HepG2 (cell line): ENCODE results near the gene FAM181A. TPM values are rescaled to one million over a fixed set of nuclear protein-coding genes. Genes with fewer than 3 reads are reported as not detected.

Experiments used
- CENPT ChIP-seq: sonication (generic); formaldehyde crosslinking; IDR thresholded peaks from 2 replicates; pipeline ENCODE4 v1.8.0; 2022; ENCODE audit warnings: low read depth, mild to moderate bottlenecking, moderate library complexity, missing genetic modification reagents
- EHMT2 ChIP-seq: fragments of 200-600 bp; sonication (generic); IDR thresholded peaks from 2 replicates; pipeline ENCODE4 v1.7.0; 2017; ENCODE audit warnings: antibody characterized with exemption, low read depth, low read length, borderline replicate concordance
- PRPF4 ChIP-seq: fragments of 200-400 bp; formaldehyde crosslinking; IDR thresholded peaks from 2 replicates; pipeline ENCODE4 v1.6.1; 2016; ENCODE audit warnings: low read length, low read depth; ENCODE audit not compliant: poor library complexity, severe bottlenecking
- ZFX ChIP-seq: sonication (generic); formaldehyde crosslinking; IDR thresholded peaks from 2 replicates; pipeline ENCODE4 v1.4.0; 2020; ENCODE audit warnings: mild to moderate bottlenecking, low read depth, missing genetic modification reagents, moderate library complexity
- ZNF143 ChIP-seq: sonication (generic); formaldehyde crosslinking; IDR thresholded peaks from 2 replicates; pipeline ENCODE4 v1.4.0; 2020; ENCODE audit warnings: missing genetic modification reagents
- ZNF343 ChIP-seq: sonication (generic); formaldehyde crosslinking; IDR thresholded peaks from 2 replicates; pipeline ENCODE4 v1.4.0; 2020; ENCODE audit warnings: mild to moderate bottlenecking, missing genetic modification reagents
- ZNF501 ChIP-seq: sonication (generic); formaldehyde crosslinking; IDR thresholded peaks from 2 replicates; pipeline ENCODE4 v1.5.1; 2020; ENCODE audit warnings: mild to moderate bottlenecking, moderate library complexity, missing genetic modification reagents
- ZNF674 ChIP-seq: sonication (generic); formaldehyde crosslinking; IDR thresholded peaks from 2 replicates; pipeline ENCODE4 v1.5.0; 2020; ENCODE audit warnings: low read depth, mild to moderate bottlenecking, missing genetic modification reagents
- polyA plus RNA-seq, 8 experiments: library from polyadenylated mRNA; depleted of rRNA in 3 of 8; stranded (reverse) in 7 of 8; unstranded in 1 of 8; fragments of >200 nt; fragmentation: Illumina TruSeq in 4 of 8; extraction: Trizol in 4 of 8; gene quantifications; 2 replicates each; pipeline versions ENCODE4 v1.2.1 to v1.2.3, GENCODE V29; 2011 to 2016; ENCODE audit warnings: low read depth in 4 of 8, missing spikeins in 1 of 8, mixed read lengths in 1 of 8; ENCODE audit not compliant: insufficient read depth in 1 of 8
- total RNA-seq, 5 experiments: library from RNA; depleted of rRNA; stranded (reverse); fragments of >200 nt; fragmentation: Illumina TruSeq; extraction: Trizol; gene quantifications; 2 replicates each; pipeline ENCODE4 v1.2.3, GENCODE V29; 2016; ENCODE audit warnings: low read depth in 1 of 5
- TF ChIP-seq, protein P1 (sequence below): sonication (generic); formaldehyde crosslinking; IDR thresholded peaks from 2 replicates; pipeline ENCODE4 v1.4.0; 2020; ENCODE audit warnings: missing genetic modification reagents
- TF ChIP-seq, protein P2 (sequence below): sonication (generic); formaldehyde crosslinking; IDR thresholded peaks from 2 replicates; pipeline ENCODE4 v1.5.0; 2020; ENCODE audit warnings: mild to moderate bottlenecking, missing genetic modification reagents, moderate library complexity
- TF ChIP-seq, protein P3 (sequence below): sonication (generic); formaldehyde crosslinking; IDR thresholded peaks from 2 replicates; pipeline ENCODE4 v1.4.0; 2020; ENCODE audit warnings: missing genetic modification reagents
- TF ChIP-seq, protein P4 (sequence below): sonication (generic); formaldehyde crosslinking; IDR thresholded peaks from 2 replicates; pipeline ENCODE4 v1.4.0; 2020; ENCODE audit warnings: missing genetic modification reagents, mild to moderate bottlenecking, borderline replicate concordance
- TF ChIP-seq, protein P5 (sequence below): sonication (generic); formaldehyde crosslinking; IDR thresholded peaks from 2 replicates; pipeline ENCODE4 v1.8.1; 2022; ENCODE audit warnings: low read depth, mild to moderate bottlenecking, missing genetic modification reagents

FAM181A gene
- total and polyA plus RNA-seq, 2 of the 13 experiments (the other 11 are each of a cell fraction or from before 2014, with no cell fraction given), result 1.1 to 1.5 TPM

DNA sequence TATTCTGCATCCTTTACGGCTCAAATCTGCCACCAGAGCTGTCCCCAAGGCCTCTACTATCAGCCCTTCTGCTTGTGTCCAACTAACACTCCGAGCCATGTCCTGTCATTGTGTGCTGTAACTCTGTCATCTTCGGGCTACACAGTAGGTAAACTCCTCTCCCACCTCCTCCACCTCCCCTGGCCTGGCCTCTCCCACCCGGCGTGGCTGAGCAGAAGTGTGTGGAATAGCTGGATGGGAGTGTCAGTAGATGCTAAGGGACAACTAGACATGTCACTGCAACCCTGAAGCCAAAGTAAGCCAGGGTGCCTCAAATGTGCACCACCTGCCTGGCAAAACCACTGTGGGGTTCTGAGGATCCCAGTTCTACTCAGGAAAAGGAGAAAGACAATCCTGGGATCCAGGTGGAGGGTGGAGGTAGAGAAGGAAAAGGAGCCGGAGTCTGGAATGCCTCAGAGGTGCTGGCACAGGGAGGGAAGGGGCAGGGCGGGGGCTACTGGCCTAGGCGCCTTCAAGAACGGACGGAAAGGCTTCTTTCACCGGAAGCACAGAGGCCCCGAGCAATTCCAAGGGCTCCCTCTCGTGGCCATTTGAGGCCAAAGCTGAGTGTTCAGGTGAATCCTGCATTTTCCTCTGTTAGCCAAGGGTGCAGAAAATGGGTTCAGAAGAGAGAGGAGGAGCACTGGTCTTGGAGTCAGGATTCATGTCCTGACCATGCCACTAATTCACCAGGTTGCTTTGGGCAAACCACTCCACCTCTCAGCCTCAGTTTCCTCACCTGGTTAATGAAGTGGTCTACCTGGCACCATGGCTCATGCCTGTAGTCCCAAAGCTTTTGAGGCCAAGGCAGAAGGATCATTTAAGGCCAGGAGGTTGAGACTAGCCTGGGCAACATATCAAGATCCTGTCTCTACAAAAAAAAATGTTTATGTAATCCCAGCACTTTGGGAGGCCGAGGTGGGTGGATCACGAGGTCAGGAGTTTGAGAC, 20.5 kb upstream of the FAM181A start (continued):
- TF ChIP-seq PRPF4 (peak; percentile 29), CENPT (CRISPR knock-in tag) (no peak), ZNF343 (CRISPR knock-in tag) (no peak), ZNF501 (0 out of 2 replicates have a peak, but pooled peaks have one; percentile 20), ZFX (CRISPR knock-in tag) (peak; percentile 51), EHMT2 (0 out of 2 replicates have a peak, but pooled peaks have one; percentile 25), ZNF143 (CRISPR knock-in tag) (no peak), ZNF674 (CRISPR knock-in tag) (no peak)
- TF ChIP-seq, protein P1, sequence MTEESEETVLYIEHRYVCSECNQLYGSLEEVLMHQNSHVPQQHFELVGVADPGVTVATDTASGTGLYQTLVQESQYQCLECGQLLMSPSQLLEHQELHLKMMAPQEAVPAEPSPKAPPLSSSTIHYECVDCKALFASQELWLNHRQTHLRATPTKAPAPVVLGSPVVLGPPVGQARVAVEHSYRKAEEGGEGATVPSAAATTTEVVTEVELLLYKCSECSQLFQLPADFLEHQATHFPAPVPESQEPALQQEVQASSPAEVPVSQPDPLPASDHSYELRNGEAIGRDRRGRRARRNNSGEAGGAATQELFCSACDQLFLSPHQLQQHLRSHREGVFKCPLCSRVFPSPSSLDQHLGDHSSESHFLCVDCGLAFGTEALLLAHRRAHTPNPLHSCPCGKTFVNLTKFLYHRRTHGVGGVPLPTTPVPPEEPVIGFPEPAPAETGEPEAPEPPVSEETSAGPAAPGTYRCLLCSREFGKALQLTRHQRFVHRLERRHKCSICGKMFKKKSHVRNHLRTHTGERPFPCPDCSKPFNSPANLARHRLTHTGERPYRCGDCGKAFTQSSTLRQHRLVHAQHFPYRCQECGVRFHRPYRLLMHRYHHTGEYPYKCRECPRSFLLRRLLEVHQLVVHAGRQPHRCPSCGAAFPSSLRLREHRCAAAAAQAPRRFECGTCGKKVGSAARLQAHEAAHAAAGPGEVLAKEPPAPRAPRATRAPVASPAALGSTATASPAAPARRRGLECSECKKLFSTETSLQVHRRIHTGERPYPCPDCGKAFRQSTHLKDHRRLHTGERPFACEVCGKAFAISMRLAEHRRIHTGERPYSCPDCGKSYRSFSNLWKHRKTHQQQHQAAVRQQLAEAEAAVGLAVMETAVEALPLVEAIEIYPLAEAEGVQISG (CRISPR knock-in tag), result 0 out of 2 replicates have a peak, but pooled peaks have one; percentile 31
- TF ChIP-seq, protein P2, sequence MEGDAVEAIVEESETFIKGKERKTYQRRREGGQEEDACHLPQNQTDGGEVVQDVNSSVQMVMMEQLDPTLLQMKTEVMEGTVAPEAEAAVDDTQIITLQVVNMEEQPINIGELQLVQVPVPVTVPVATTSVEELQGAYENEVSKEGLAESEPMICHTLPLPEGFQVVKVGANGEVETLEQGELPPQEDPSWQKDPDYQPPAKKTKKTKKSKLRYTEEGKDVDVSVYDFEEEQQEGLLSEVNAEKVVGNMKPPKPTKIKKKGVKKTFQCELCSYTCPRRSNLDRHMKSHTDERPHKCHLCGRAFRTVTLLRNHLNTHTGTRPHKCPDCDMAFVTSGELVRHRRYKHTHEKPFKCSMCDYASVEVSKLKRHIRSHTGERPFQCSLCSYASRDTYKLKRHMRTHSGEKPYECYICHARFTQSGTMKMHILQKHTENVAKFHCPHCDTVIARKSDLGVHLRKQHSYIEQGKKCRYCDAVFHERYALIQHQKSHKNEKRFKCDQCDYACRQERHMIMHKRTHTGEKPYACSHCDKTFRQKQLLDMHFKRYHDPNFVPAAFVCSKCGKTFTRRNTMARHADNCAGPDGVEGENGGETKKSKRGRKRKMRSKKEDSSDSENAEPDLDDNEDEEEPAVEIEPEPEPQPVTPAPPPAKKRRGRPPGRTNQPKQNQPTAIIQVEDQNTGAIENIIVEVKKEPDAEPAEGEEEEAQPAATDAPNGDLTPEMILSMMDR (CRISPR knock-in tag), result peak; percentile 74
- TF ChIP-seq, protein P3, sequence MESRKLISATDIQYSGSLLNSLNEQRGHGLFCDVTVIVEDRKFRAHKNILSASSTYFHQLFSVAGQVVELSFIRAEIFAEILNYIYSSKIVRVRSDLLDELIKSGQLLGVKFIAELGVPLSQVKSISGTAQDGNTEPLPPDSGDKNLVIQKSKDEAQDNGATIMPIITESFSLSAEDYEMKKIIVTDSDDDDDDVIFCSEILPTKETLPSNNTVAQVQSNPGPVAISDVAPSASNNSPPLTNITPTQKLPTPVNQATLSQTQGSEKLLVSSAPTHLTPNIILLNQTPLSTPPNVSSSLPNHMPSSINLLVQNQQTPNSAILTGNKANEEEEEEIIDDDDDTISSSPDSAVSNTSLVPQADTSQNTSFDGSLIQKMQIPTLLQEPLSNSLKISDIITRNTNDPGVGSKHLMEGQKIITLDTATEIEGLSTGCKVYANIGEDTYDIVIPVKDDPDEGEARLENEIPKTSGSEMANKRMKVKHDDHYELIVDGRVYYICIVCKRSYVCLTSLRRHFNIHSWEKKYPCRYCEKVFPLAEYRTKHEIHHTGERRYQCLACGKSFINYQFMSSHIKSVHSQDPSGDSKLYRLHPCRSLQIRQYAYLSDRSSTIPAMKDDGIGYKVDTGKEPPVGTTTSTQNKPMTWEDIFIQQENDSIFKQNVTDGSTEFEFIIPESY, result peak; percentile 73
- TF ChIP-seq, protein P4, sequence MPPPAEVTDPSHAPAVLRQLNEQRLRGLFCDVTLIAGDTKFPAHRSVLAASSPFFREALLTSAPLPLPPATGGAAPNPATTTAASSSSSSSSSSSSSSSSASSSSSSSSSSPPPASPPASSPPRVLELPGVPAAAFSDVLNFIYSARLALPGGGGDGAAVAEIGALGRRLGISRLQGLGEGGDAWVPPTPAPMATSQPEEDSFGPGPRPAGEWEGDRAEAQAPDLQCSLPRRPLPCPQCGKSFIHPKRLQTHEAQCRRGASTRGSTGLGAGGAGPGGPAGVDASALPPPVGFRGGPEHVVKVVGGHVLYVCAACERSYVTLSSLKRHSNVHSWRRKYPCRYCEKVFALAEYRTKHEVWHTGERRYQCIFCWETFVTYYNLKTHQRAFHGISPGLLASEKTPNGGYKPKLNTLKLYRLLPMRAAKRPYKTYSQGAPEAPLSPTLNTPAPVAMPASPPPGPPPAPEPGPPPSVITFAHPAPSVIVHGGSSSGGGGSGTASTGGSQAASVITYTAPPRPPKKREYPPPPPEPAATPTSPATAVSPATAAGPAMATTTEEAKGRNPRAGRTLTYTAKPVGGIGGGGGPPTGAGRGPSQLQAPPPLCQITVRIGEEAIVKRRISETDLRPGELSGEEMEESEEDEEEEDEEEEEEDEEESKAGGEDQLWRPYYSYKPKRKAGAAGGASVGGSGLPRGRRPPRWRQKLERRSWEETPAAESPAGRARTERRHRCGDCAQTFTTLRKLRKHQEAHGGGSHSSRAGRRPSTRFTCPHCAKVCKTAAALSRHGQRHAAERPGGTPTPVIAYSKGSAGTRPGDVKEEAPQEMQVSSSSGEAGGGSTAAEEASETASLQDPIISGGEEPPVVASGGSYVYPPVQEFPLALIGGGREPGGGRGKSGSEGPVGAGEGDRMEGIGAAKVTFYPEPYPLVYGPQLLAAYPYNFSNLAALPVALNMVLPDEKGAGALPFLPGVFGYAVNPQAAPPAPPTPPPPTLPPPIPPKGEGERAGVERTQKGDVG (CRISPR knock-in tag), result peak; percentile 98; the same call in 1 of the 2 replicates
- TF ChIP-seq, protein P5, sequence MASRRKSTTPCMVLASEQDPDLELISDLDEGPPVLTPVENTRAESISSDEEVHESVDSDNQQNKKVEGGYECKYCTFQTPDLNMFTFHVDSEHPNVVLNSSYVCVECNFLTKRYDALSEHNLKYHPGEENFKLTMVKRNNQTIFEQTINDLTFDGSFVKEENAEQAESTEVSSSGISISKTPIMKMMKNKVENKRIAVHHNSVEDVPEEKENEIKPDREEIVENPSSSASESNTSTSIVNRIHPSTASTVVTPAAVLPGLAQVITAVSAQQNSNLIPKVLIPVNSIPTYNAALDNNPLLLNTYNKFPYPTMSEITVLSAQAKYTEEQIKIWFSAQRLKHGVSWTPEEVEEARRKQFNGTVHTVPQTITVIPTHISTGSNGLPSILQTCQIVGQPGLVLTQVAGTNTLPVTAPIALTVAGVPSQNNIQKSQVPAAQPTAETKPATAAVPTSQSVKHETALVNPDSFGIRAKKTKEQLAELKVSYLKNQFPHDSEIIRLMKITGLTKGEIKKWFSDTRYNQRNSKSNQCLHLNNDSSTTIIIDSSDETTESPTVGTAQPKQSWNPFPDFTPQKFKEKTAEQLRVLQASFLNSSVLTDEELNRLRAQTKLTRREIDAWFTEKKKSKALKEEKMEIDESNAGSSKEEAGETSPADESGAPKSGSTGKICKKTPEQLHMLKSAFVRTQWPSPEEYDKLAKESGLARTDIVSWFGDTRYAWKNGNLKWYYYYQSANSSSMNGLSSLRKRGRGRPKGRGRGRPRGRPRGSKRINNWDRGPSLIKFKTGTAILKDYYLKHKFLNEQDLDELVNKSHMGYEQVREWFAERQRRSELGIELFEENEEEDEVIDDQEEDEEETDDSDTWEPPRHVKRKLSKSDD (CRISPR knock-in tag), result no peak
